Lung (tissue), 12 donors: Measurements from ENCODE around the gene ZBTB47. TPM values are rescaled to one million over a fixed set of nuclear protein-coding genes. Genes with fewer than 3 reads are reported as not detected.
A peak's percentile ranks its signal among the peaks of the same experiment; 100 is the strongest.

Experiments used
- ATAC-seq: fragments of 200-7000 bp; cut with Tn5 transposase; one replicate; pipeline ENCODE4 v1.9.1; 2020; ENCODE audit warnings: moderate number of reproducible peaks; ENCODE audit not compliant: insufficient read depth, low FRiP score
- DNase-seq, 3 donors: peaks; one replicate each; pipeline ENCODE4 v3.0.0-alpha.2; 2013 to 2017
- H3K27ac ChIP-seq, 2 donors: one replicate each; pipeline ENCODE4 v1.5.1; 2013; ENCODE audit warnings: mild to moderate bottlenecking in 2 of 2, moderate library complexity in 2 of 2, control low read depth in 1 of 2, inconsistent platforms in 1 of 2, low read depth in 1 of 2, low read length in 1 of 2
- H3K27me3 ChIP-seq, 3 donors: one replicate each; pipeline ENCODE4 v1.5.1; 2013; ENCODE audit warnings: low read length in 2 of 3; ENCODE audit not compliant: control insufficient read depth in 3 of 3, insufficient read depth in 3 of 3
- H3K36me3 ChIP-seq, 4 donors: one replicate each; pipeline ENCODE4 v1.5.1; 2013; ENCODE audit warnings: low read length in 4 of 4, mild to moderate bottlenecking in 1 of 4, moderate library complexity in 1 of 4; ENCODE audit not compliant: control insufficient read depth in 4 of 4, insufficient read depth in 4 of 4
- H3K4me1 ChIP-seq, 5 donors: one replicate each; pipeline ENCODE4 v1.5.1; 2013; ENCODE audit warnings: low read length in 5 of 5, mild to moderate bottlenecking in 2 of 5, moderate library complexity in 1 of 5; ENCODE audit not compliant: control insufficient read depth in 5 of 5, insufficient read depth in 5 of 5
- H3K4me3 ChIP-seq: one replicate; pipeline ENCODE4 v1.5.1; 2013; ENCODE audit warnings: mild to moderate bottlenecking, control low read depth, moderate library complexity
- H3K9ac ChIP-seq, 2 donors: one replicate each; pipeline ENCODE4 v1.5.1; 2013; ENCODE audit warnings: low read length in 2 of 2, control low read depth in 1 of 2; ENCODE audit not compliant: insufficient read depth in 1 of 2
- H3K9me3 ChIP-seq, 4 donors: one replicate each; pipeline ENCODE4 v1.5.1; 2013; ENCODE audit warnings: low read length in 3 of 4, mild to moderate bottlenecking in 1 of 4, moderate library complexity in 1 of 4; ENCODE audit not compliant: control insufficient read depth in 4 of 4, insufficient read depth in 3 of 4
- CTCF ChIP-seq: IDR thresholded peaks from 2 replicates; pipeline ENCODE4 v1.5.1; 2012; ENCODE audit warnings: mild to moderate bottlenecking; ENCODE audit errors: control extremely low read depth, extremely low read depth
- WGBS, 2 donors: extraction: QIAGEN DNeasy Blood & Tissue Kit; methylation state at CpG; one replicate each; pipeline ENCODE4 v1.1.7; 2013; 5-methylcytosine and 5-hydroxymethylcytosine counted together
- polyA plus RNA-seq, 2 donors: library from polyadenylated mRNA; stranded (reverse); fragments of 200-250 nt; gene quantifications; one replicate each; pipeline ENCODE4 v1.2.1, GENCODE V29; 2013
- total RNA-seq, 2 donors: library from RNA; depleted of rRNA in 1 of 2; stranded (reverse); fragments of >200 nt in 1 of 2; gene quantifications; one replicate each; pipeline ENCODE4 v1.2.1, GENCODE V29; 2014 to 2021
- donor health status: control.
- donor health status: control.
- donor health status: Bipolar disorder and iron deficiency.
- donor health status: healthy.
- donor health status: DM: yes; HTN: yes; CAD: no.

ZBTB47 gene
- total and polyA plus RNA-seq, 4 donors, result 8.6 to 34.1 (median 15.8) TPM

- H3K4me3 ChIP-seq, result no peak overlapping the region
- no peaks in the 10 kb centered on the region for H3K27me3 ChIP-seq
- peaks cover 0 to 7% (median 2%) of the 10 kb centered on the region in 5 donors for H3K4me1 ChIP-seq
- H3K9me3 ChIP-seq, result peaks cover 0 to 4% (median 1%) of the 10 kb centered on the region in 4 donors
- no peak for TF ChIP-seq CTCF
- no peak overlapping the region for H3K27ac ChIP-seq
- WGBS, 2 donors, result 84% methylated on average over 38 of the region's 38 CpGs
- no peak overlapping the region for H3K9ac ChIP-seq
- ATAC-seq, result no peak
- H3K36me3 ChIP-seq, result peaks cover 0 to 7% (median 0%) of the 10 kb centered on the region in 4 donors
- peak in 1 of 3 donors; percentile 30 for DNase-seq
Observed at GRCh38 chr3:42663581-42664437, 10.3 kb downstream of the ZBTB47 start.

GRCh38 chr3:42664438-42664803 lies 10.9 kb downstream of the ZBTB47 start:
- H3K9ac ChIP-seq, result no peak overlapping the region
- peaks cover 0 to 4% (median 0%) of the 10 kb centered on the region in 4 donors for H3K36me3 ChIP-seq
- H3K27ac ChIP-seq, result no peak overlapping the region
- peaks cover 0 to 7% (median 2%) of the 10 kb centered on the region in 5 donors for H3K4me1 ChIP-seq
- H3K27me3 ChIP-seq, result no peaks in the 10 kb centered on the region
- no peak overlapping the region for H3K4me3 ChIP-seq
- WGBS, 2 donors, result 80 to 96% methylated on average over 19 of the region's 19 CpGs
- ATAC-seq, result no peak
- no peak for DNase-seq
- H3K9me3 ChIP-seq, result peaks cover 0 to 4% (median 1%) of the 10 kb centered on the region in 4 donors
- TF ChIP-seq CTCF, result no peak

GRCh38 chr3:42665050-42665878 lies 11.8 kb downstream of the ZBTB47 start:
- H3K27me3 ChIP-seq, result no peaks in the 10 kb centered on the region
- no peak for TF ChIP-seq CTCF
- no peak overlapping the region for H3K4me3 ChIP-seq
- H3K27ac ChIP-seq, result no peak overlapping the region
- DNase-seq (peak in 1 of 3 donors; percentile 6), ATAC-seq (no peak)
- peaks cover 0 to 2% (median 0%) of the 10 kb centered on the region in 4 donors for H3K36me3 ChIP-seq
- 85 to 90% methylated on average over 15 of the region's 15 CpGs for WGBS, 2 donors
- H3K9ac ChIP-seq, result no peak overlapping the region
- H3K9me3 ChIP-seq, result peaks cover 0 to 4% (median 1%) of the 10 kb centered on the region in 4 donors
- peaks cover 0 to 7% (median 2%) of the 10 kb centered on the region in 5 donors for H3K4me1 ChIP-seq
